B cell (primary cell): ENCODE results near the gene CYP27A1. TPM values are rescaled to one million over a fixed set of nuclear protein-coding genes. Genes with fewer than 3 reads are reported as not detected.

Experiments used
- ATAC-seq: fragments of 200-7000 bp; cut with Tn5 transposase; one replicate; pipeline ENCODE4 v1.10.0; 2021; ENCODE audit warnings: low read depth, mild to moderate bottlenecking, moderate number of reproducible peaks, moderate library complexity
- CTCF ChIA-PET: fragments of 350-600 bp; sonication (Branson Sonifier 250); formaldehyde crosslinking; loops from one replicate; lab custom pipeline; 2021; ENCODE audit warnings: antibody characterized with exemption, inconsistent platforms; lab: Charles Lee
- POLR2A ChIA-PET: fragments of 350-600 bp; sonication (Branson Sonifier 250); formaldehyde crosslinking; loops from one replicate; lab custom pipeline; 2021; ENCODE audit warnings: antibody characterized with exemption; lab: Charles Lee
- DNase-seq: peaks from one replicate; pipeline ENCODE4 v3.0.0; 2013
- H2AFZ ChIP-seq: 2 replicates; pipeline ENCODE4 v1.6.1; 2012; ENCODE audit warnings: mild to moderate bottlenecking, low read depth, low read length; ENCODE audit not compliant: insufficient read depth, poor library complexity, severe bottlenecking
- H3K27ac ChIP-seq, 2 donors: 1 replicate in 1 of 2; 2 replicates in 1 of 2; pipeline ENCODE4 v1.5.1; 2012 to 2013; ENCODE audit warnings: low read length in 2 of 2, mild to moderate bottlenecking in 2 of 2, moderate library complexity in 1 of 2
- H3K27me3 ChIP-seq, 4 experiments: fragments of 200-600 bp in 1 of 4; sonication (generic) in 1 of 4; replicated peaks in 1 of 4; 1 replicate in 2 of 4; 2 replicates in 2 of 4; pipeline versions ENCODE4 v1.6.1 to v1.7.0; 2013 to 2016; ENCODE audit warnings: low read length in 3 of 4, mild to moderate bottlenecking in 2 of 4, mixed read lengths in 1 of 4, moderate library complexity in 1 of 4; ENCODE audit not compliant: insufficient read depth in 4 of 4, control insufficient read depth in 3 of 4; ENCODE audit errors: control extremely low read depth in 1 of 4
- H3K36me3 ChIP-seq, 2 experiments: replicated peaks in 1 of 2; 1 replicate in 1 of 2; 2 replicates in 1 of 2; pipeline versions ENCODE4 v1.6.1 to v1.7.1; 2013; ENCODE audit warnings: low read length in 1 of 2; ENCODE audit not compliant: insufficient read depth in 2 of 2, control insufficient read depth in 1 of 2; ENCODE audit errors: control extremely low read depth in 1 of 2, extremely low read depth in 1 of 2
- H3K4me1 ChIP-seq, 2 donors: fragments of 200-600 bp in 1 of 2; sonication (generic) in 1 of 2; 1 replicate in 1 of 2; 2 replicates in 1 of 2; pipeline versions ENCODE4 v1.5.1 to v1.6.1; 2013 to 2017; ENCODE audit warnings: low read length in 2 of 2; ENCODE audit not compliant: control insufficient read depth in 2 of 2, insufficient read depth in 2 of 2
- H3K4me2 ChIP-seq: replicated peaks from 2 replicates; pipeline ENCODE3; 2012; ENCODE audit warnings: mild to moderate bottlenecking, low read depth, low read length; ENCODE audit not compliant: poor library complexity, severe bottlenecking
- H3K4me3 ChIP-seq, 5 experiments: fragments of 200-600 bp in 1 of 5; sonication (generic) in 1 of 5; 1 replicate in 3 of 5; 2 replicates in 2 of 5; pipeline versions ENCODE4 v1.5.1 to v1.7.0; 2011 to 2016; ENCODE audit warnings: low read length in 4 of 5, mild to moderate bottlenecking in 4 of 5, low read depth in 2 of 5, control low read depth in 1 of 5, moderate library complexity in 1 of 5; ENCODE audit not compliant: insufficient read depth in 1 of 5; ENCODE audit errors: control extremely low read depth in 1 of 5, extremely low read depth in 1 of 5
- H3K79me2 ChIP-seq: fragments of 200-600 bp; sonication (generic); one replicate; pipeline ENCODE4 v1.6.0; 2016; ENCODE audit warnings: low read length; ENCODE audit not compliant: control insufficient read depth, insufficient read depth
- H3K9ac ChIP-seq: fragments of 200-600 bp; sonication (generic); 2 replicates; pipeline ENCODE4 v1.6.1; 2017; ENCODE audit warnings: mild to moderate bottlenecking, low read length, moderate library complexity
- H3K9me3 ChIP-seq, 3 donors: one replicate each; pipeline versions ENCODE4 v1.6.1 to v1.7.1; 2013; ENCODE audit warnings: low read length in 2 of 3; ENCODE audit not compliant: control insufficient read depth in 2 of 3, insufficient read depth in 1 of 3; ENCODE audit errors: control extremely low read depth in 1 of 3
- H4K20me1 ChIP-seq: 2 replicates; pipeline ENCODE4 v1.6.0; 2012; ENCODE audit warnings: mild to moderate bottlenecking, low read length; ENCODE audit not compliant: insufficient read depth, control insufficient read depth, poor library complexity, severe bottlenecking
- H3K27ac Mint-ChIP-seq: one replicate; pipeline ENCODE4 v1.8.0; 2021; ENCODE audit warnings: mixed read lengths
- H3K27me3 Mint-ChIP-seq: one replicate; pipeline ENCODE4 v1.8.0; 2021; ENCODE audit warnings: mixed read lengths
- H3K4me1 Mint-ChIP-seq: one replicate; pipeline ENCODE4 v1.8.0; 2021; ENCODE audit warnings: mixed read lengths
- H3K4me3 Mint-ChIP-seq: one replicate; pipeline ENCODE4 v1.8.0; 2021; ENCODE audit warnings: mixed read lengths
- H3K9me3 Mint-ChIP-seq: one replicate; pipeline ENCODE4 v1.8.0; 2022; ENCODE audit warnings: mixed read lengths; ENCODE audit not compliant: insufficient read depth
- EZH2 ChIP-seq: IDR thresholded peaks from 2 replicates; pipeline ENCODE4 v1.6.1; 2012; ENCODE audit warnings: borderline replicate concordance, low read depth, mild to moderate bottlenecking, moderate library complexity, low read length; ENCODE audit not compliant: insufficient read depth, poor library complexity, severe bottlenecking
- WGBS: methylation state at CpG from one replicate; pipeline ENCODE4 v1.1.5; 2013; ENCODE audit warnings: missing lambda C conversion rate; ENCODE audit not compliant: insufficient coverage; 5-methylcytosine and 5-hydroxymethylcytosine counted together
- intact Hi-C: fragments of 100-400 bp; cut with micrococcal nuclease; formaldehyde crosslinking; loops from one replicate; pipeline ENCODE4 v1.10.0; 2022
- polyA plus RNA-seq: library from polyadenylated mRNA; depleted of rRNA; stranded (reverse); fragments of >200 nt; gene quantifications from 2 replicates; pipeline ENCODE4 v1.2.3, GENCODE V29; 2012
- total RNA-seq, 2 donors: library from RNA; stranded (reverse); fragments of 120-200 nt in 1 of 2; gene quantifications; 1 replicate in 1 of 2; 2 replicates in 1 of 2; pipeline versions ENCODE4 v1.2.3 to v1.2.4, GENCODE V29; 2013 to 2022
- TF ChIP-seq, protein P1 (sequence below): fragments of 200-600 bp; IDR thresholded peaks from one replicate; pipeline ENCODE4 v1.8.0; 2022; ENCODE audit warnings: antibody characterized with exemption, mild to moderate bottlenecking

CYP27A1 gene
- total and polyA plus RNA-seq, 2 donors (not counting 1 experiment from before 2014, with no cell fraction given) = 0.39 to 1.1 TPM

GRCh38 chr2:218788529-218789255 is 6.7 kb downstream of the CYP27A1 start:
- H4K20me1 ChIP-seq = no peaks in the 10 kb centered on the region
- ATAC-seq (no peak), DNase-seq (no peak)
- no peak overlapping the region for H3K4me3 ChIP-seq
- H3K9me3 Mint-ChIP-seq = peaks cover 4% of the 10 kb centered on the region
- no peak overlapping the region for H3K27ac ChIP-seq
- no peak overlapping the region for H3K27ac Mint-ChIP-seq
- H3K9me3 ChIP-seq = no peaks in the 10 kb centered on the region
- intact Hi-C loops = no loop called here
- no peak overlapping the region for H3K9ac ChIP-seq
- no peaks in the 10 kb centered on the region for H3K79me2 ChIP-seq
- H3K27me3 ChIP-seq = peaks cover 0 to 13% (median under 1%) of the 10 kb centered on the region in 4 experiments
- ChIA-PET POLR2A (no interaction called here), CTCF (no interaction called here)
- H3K4me1 ChIP-seq = no peaks in the 10 kb centered on the region
- TF ChIP-seq, protein P1, sequence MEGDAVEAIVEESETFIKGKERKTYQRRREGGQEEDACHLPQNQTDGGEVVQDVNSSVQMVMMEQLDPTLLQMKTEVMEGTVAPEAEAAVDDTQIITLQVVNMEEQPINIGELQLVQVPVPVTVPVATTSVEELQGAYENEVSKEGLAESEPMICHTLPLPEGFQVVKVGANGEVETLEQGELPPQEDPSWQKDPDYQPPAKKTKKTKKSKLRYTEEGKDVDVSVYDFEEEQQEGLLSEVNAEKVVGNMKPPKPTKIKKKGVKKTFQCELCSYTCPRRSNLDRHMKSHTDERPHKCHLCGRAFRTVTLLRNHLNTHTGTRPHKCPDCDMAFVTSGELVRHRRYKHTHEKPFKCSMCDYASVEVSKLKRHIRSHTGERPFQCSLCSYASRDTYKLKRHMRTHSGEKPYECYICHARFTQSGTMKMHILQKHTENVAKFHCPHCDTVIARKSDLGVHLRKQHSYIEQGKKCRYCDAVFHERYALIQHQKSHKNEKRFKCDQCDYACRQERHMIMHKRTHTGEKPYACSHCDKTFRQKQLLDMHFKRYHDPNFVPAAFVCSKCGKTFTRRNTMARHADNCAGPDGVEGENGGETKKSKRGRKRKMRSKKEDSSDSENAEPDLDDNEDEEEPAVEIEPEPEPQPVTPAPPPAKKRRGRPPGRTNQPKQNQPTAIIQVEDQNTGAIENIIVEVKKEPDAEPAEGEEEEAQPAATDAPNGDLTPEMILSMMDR = no peak
- TF ChIP-seq EZH2 = no peak
- no peak overlapping the region for H3K4me3 Mint-ChIP-seq
- H2AFZ ChIP-seq = no peak overlapping the region
- H3K4me2 ChIP-seq = no peak overlapping the region
- H3K4me1 Mint-ChIP-seq = no peaks in the 10 kb centered on the region
- no peaks in the 10 kb centered on the region for H3K36me3 ChIP-seq
- H3K27me3 Mint-ChIP-seq = peaks cover 31% of the 10 kb centered on the region
- no CpG with 5 or more reads among the region's 2 CpGs for WGBS

GRCh38 chr2:218792433-218792832 is 10.5 kb downstream of the CYP27A1 start:
- no peak for DNase-seq
- CTCF ChIA-PET = no interaction called here

More at GRCh38 chr2:218792433-218792832, 10.5 kb downstream of the CYP27A1 start:
- ATAC-seq = no peak
- peaks cover 40% of the 10 kb centered on the region for H3K27me3 Mint-ChIP-seq
- POLR2A ChIA-PET = no interaction called here
- no peak overlapping the region for H2AFZ ChIP-seq
- TF ChIP-seq, protein P1 = no peak
- H3K27me3 ChIP-seq = peaks cover 0 to 11% (median 0%) of the 10 kb centered on the region in 4 experiments
- H3K9ac ChIP-seq = no peak overlapping the region
- H3K27ac ChIP-seq = no peak overlapping the region
- no peak overlapping the region for H3K27ac Mint-ChIP-seq
- no CpG with 5 or more reads among the region's 1 CpG for WGBS
- no peak overlapping the region for H3K4me3 ChIP-seq
- no peaks in the 10 kb centered on the region for H3K4me1 ChIP-seq
- H3K9me3 Mint-ChIP-seq = peaks cover 4% of the 10 kb centered on the region
- intact Hi-C loops = no loop called here
- no peaks in the 10 kb centered on the region for H3K36me3 ChIP-seq
- H3K9me3 ChIP-seq = no peaks in the 10 kb centered on the region
- H3K4me1 Mint-ChIP-seq = no peaks in the 10 kb centered on the region
- no peaks in the 10 kb centered on the region for H3K79me2 ChIP-seq
- H4K20me1 ChIP-seq = no peaks in the 10 kb centered on the region
- no peak overlapping the region for H3K4me2 ChIP-seq
- H3K4me3 Mint-ChIP-seq = no peak overlapping the region
